ENCODE measurements around the gene RPS23. TPM values are rescaled to one million over a fixed set of nuclear protein-coding genes. Genes with fewer than 3 reads are reported as not detected.

Gene RPS23
- total RNA-seq, 4 donors from 2014 or later = 2,255 to 4,084 (median 2,405) TPM

GRCh38 chr5:82291420-82291819, 13.3 kb upstream of the RPS23 start:
- Histone ChIP-seq H3K36me3 (no peaks in the 10 kb centered on the region), H3K27me3 (no peaks in the 10 kb centered on the region), H3K9me3 (no peaks in the 10 kb centered on the region), H3K4me3 (no peak overlapping the region), H3K27ac (no peak overlapping the region), H3K4me1 (no peaks in the 10 kb centered on the region)
- TF ChIP-seq POLR2A (IDR thresholded peaks at IDR 0.05) (no peak), CTCF (IDR thresholded peaks at IDR 0.05) (no peak)
- intact Hi-C loops (cut with DNase I; ENCODE audit: low total_unique reads) = no loop called here
- DNase-seq = no peak

- Histone ChIP-seq H3K4me3 (no peak overlapping the region), H3K9me3 (no peaks in the 10 kb centered on the region), H3K27ac (no peak overlapping the region), H3K4me1 (no peaks in the 10 kb centered on the region), H3K27me3 (no peaks in the 10 kb centered on the region), H3K36me3 (no peaks in the 10 kb centered on the region)
- intact Hi-C loops (cut with DNase I; ENCODE audit: low total_unique reads) = no loop called here
- no peak for DNase-seq
- TF ChIP-seq POLR2A (IDR thresholded peaks at IDR 0.05) (no peak), CTCF (IDR thresholded peaks at IDR 0.05) (no peak)
These were observed 12.8 kb upstream of the RPS23 start for GRCh38 chr5:82290908-82291307.

GRCh38 chr5:82290005-82290404, 11.9 kb upstream of the RPS23 start:
- Histone ChIP-seq H3K27me3 (no peaks in the 10 kb centered on the region), H3K9me3 (no peaks in the 10 kb centered on the region), H3K4me3 (no peak overlapping the region), H3K27ac (no peak overlapping the region), H3K4me1 (no peaks in the 10 kb centered on the region), H3K36me3 (no peaks in the 10 kb centered on the region)
- no peak for DNase-seq
- intact Hi-C loops (cut with DNase I; ENCODE audit: low total_unique reads) = no loop called here
- no peak for TF ChIP-seq CTCF (IDR thresholded peaks at IDR 0.05)
- no peak for TF ChIP-seq POLR2A (IDR thresholded peaks at IDR 0.05)

DNA sequence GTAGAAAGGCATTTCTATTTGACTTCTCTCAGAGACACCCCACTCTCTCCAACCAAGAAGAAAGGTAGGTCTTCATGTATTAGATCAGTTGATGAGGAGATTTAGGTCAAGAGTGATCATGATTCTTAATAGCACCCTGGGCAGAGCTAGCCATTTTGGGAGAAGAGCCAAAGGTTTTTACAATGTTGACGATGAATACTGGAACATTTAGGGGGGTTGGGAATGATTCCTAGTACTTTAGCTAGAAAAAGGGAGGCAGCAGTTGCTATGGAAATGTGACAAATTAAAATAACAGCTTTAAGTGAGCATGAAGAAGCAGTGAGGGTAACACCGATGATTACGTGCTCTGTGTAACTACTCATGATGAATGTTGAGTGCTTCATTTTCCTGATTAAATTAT, 9.5 kb upstream of the RPS23 start:
- Histone ChIP-seq H3K4me1 (no peaks in the 10 kb centered on the region), H3K4me3 (no peak overlapping the region), H3K36me3 (no peaks in the 10 kb centered on the region), H3K9me3 (no peaks in the 10 kb centered on the region), H3K27ac (peak overlapping the region in 1 of 2 donors; percentile 26), H3K27me3 (no peaks in the 10 kb centered on the region)
- intact Hi-C loops (cut with DNase I; ENCODE audit: low total_unique reads) = no loop called here
- no peak for DNase-seq
- TF ChIP-seq CTCF (IDR thresholded peaks at IDR 0.05) = no peak
- no peak for TF ChIP-seq POLR2A (IDR thresholded peaks at IDR 0.05)

- intact Hi-C loops (cut with DNase I; ENCODE audit: low total_unique reads) = no loop called here
- TF ChIP-seq CTCF (IDR thresholded peaks at IDR 0.05) = no peak
- Histone ChIP-seq H3K27ac (no peak overlapping the region), H3K4me3 (no peak overlapping the region), H3K27me3 (no peaks in the 10 kb centered on the region), H3K9me3 (no peaks in the 10 kb centered on the region), H3K4me1 (no peaks in the 10 kb centered on the region), H3K36me3 (no peaks in the 10 kb centered on the region)
- no peak for DNase-seq
These were observed 7.1 kb upstream of the RPS23 start for GRCh38 chr5:82285206-82285605.

All from uterus (tissue), 4 donors.